Activated gamma-delta T cell (primary cell): ENCODE results near the gene SMPD3.

Experiments used
- DNase-seq: peaks from one replicate; lab custom pipeline; 2025; lab: John Stamatoyannopoulos, UW

Gene SMPD3

GRCh38 chr16:68370581-68371275 lies 77.6 kb downstream of the SMPD3 start:
- no peak for DNase-seq

GRCh38 chr16:68369697-68370580 lies 78.4 kb downstream of the SMPD3 start:
- DNase-seq: no peak

GRCh38 chr16:68369168-68369567 lies 79.1 kb downstream of the SMPD3 start:
- no peak for DNase-seq

- DNase-seq: no peak
Observed at GRCh38 chr16:68368301-68368888, 79.9 kb downstream of the SMPD3 start.

- DNase-seq: no peak
Observed at GRCh38 chr16:68367891-68368290, 80.4 kb downstream of the SMPD3 start.

- no peak for DNase-seq
Observed at GRCh38 chr16:68367440-68367839, 80.9 kb downstream of the SMPD3 start.

GRCh38 chr16:68367030-68367429 lies 81.3 kb downstream of the SMPD3 start:
- no peak for DNase-seq

- DNase-seq: no peak
Observed at GRCh38 chr16:68366062-68366461, 82.2 kb downstream of the SMPD3 start.

- DNase-seq: no peak
Observed at GRCh38 chr16:68365167-68365817, 83.0 kb downstream of the SMPD3 start.

GRCh38 chr16:68364561-68364998 lies 83.7 kb downstream of the SMPD3 start:
- DNase-seq: no peak

- no peak for DNase-seq
Observed at GRCh38 chr16:68363658-68364521, 84.4 kb downstream of the SMPD3 start.

- no peak for DNase-seq
Observed at GRCh38 chr16:68362947-68363657, 85.2 kb downstream of the SMPD3 start.

- DNase-seq: no peak
Observed at GRCh38 chr16:68362262-68362913, 85.9 kb downstream of the SMPD3 start.

- DNase-seq: no peak
Observed at GRCh38 chr16:68361485-68361884, 86.8 kb downstream of the SMPD3 start.

- no peak for DNase-seq
Observed at GRCh38 chr16:68360956-68361355, 87.4 kb downstream of the SMPD3 start.

- no peak for DNase-seq
Observed at GRCh38 chr16:68360547-68360946, 87.8 kb downstream of the SMPD3 start.

- DNase-seq: no peak
Observed at GRCh38 chr16:68359398-68360191, 88.7 kb downstream of the SMPD3 start.

GRCh38 chr16:68358951-68359350 lies 89.4 kb downstream of the SMPD3 start:
- DNase-seq: no peak

- DNase-seq: no peak
Observed at GRCh38 chr16:68357923-68358322, 90.4 kb downstream of the SMPD3 start.
